Measurements from ENCODE around the gene POLR1E. TPM values are rescaled to one million over a fixed set of nuclear protein-coding genes. Genes with fewer than 3 reads are reported as not detected.

The POLR1E gene
- total and polyA plus RNA-seq, 2 of the 8 experiments (the other 6 are each of a cell fraction or from before 2014, with no cell fraction given), result 16.0 to 40.0 TPM

DNA sequence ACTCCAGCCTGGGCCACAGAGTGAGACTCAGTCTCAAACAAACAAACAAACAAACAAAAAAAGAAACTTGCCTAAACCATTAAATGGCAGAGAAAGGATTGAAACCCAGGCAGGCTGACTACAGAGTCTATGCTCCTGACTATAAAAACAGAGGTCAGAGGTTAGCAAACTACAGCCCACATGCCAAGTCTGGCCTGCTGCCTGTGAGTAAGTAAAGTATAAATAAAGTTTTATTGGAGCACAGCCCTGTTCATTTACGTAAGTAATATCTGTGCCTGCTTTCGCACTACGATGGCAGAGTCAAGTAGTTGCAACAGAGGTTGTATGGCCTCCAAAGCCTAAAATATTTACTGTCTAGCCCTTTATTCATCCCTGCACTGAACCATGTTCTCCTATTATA, 11.6 kb downstream of the POLR1E start:
- 92% methylated on average over 3 of the region's 3 CpGs; no CpG with 5 or more reads in 1 of the 2 experiments for WGBS, 2 experiments (ENCODE audit: extremely low coverage in 1 of 2, insufficient coverage in 1 of 2, insufficient read length in 1 of 2, insufficient replicate concordance in 2 of 2, low coverage in 1 of 2, low lambda C conversion rate in 2 of 2, missing lambda C conversion rate in 1 of 2)
- no peak overlapping the region for H2BK120ac ChIP-seq (replicated peaks; ENCODE audit: low read depth, low read length)
- TF ChIP-seq RFX5 (IDR thresholded peaks at IDR 0.05; ENCODE audit: borderline replicate concordance, low read depth, low read length), result no peak
- no peak for TF ChIP-seq CEBPB (IDR thresholded peaks at IDR 0.05; ENCODE audit: low read depth, low read length)
- no peak for TF ChIP-seq BRCA1 (IDR thresholded peaks at IDR 0.05; ENCODE audit: low read depth, low read length)
- TF ChIP-seq SIX5 (IDR thresholded peaks at IDR 0.05; ENCODE audit: low read depth, low read length), result no peak
- no peak for TF ChIP-seq SIRT6 (IDR thresholded peaks at IDR 0.05; ENCODE audit: low read length)
- no peak for TF ChIP-seq ZNF274 (IDR thresholded peaks at IDR 0.05; ENCODE audit: borderline replicate concordance, extremely low read depth, low read length)
- no peak for TF ChIP-seq RNF2 (IDR thresholded peaks at IDR 0.05; ENCODE audit: borderline replicate concordance, low read depth, low read length, missing control alignments, poor library complexity, severe bottlenecking)
- no peak for TF ChIP-seq GABPA (IDR thresholded peaks at IDR 0.05; ENCODE audit: borderline replicate concordance, insufficient read depth, low read length)
- TF ChIP-seq SRF (IDR thresholded peaks at IDR 0.05; ENCODE audit: low read depth, low read length), result no peak
- no peak for TF ChIP-seq KDM4A (IDR thresholded peaks at IDR 0.05; ENCODE audit: low read depth, low read length, severe bottlenecking)
- TF ChIP-seq, protein P1, sequence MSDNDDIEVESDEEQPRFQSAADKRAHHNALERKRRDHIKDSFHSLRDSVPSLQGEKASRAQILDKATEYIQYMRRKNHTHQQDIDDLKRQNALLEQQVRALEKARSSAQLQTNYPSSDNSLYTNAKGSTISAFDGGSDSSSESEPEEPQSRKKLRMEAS (IDR thresholded peaks at IDR 0.05), result no peak
- TF ChIP-seq BCL11A (IDR thresholded peaks at IDR 0.05; ENCODE audit: low read depth in 2 of 2, low read length in 2 of 2), result no peak
- no peak for TF ChIP-seq EGR1 (IDR thresholded peaks at IDR 0.05; ENCODE audit: borderline replicate concordance, low read depth, low read length)
- TF ChIP-seq JUN (IDR thresholded peaks at IDR 0.05; ENCODE audit: low read depth, low read length), result no peak
- no peak for TF ChIP-seq SP1 (IDR thresholded peaks at IDR 0.05; ENCODE audit: low read depth, low read length)

More for the DNA sequence above, 11.6 kb downstream of the POLR1E start:
- H3K4me2 ChIP-seq (ENCODE audit: insufficient read depth in 1 of 2, low read depth in 2 of 2, low read length in 2 of 2), result no peak overlapping the region
- no peaks in the 10 kb centered on the region for H3K27me3 ChIP-seq (replicated peaks in 1 of 4; ENCODE audit: control insufficient read depth in 3 of 4, extremely low read depth in 1 of 4, insufficient read depth in 3 of 4, low read length in 3 of 4)
- H2AFZ ChIP-seq (ENCODE audit: low read length), result no peak overlapping the region
- no peak overlapping the region for H3K14ac ChIP-seq (ENCODE audit: insufficient read length)
- ChIA-PET POLR2A (ENCODE audit: partially characterized antibody) (interaction anchor here (0.7 to 1.2 kb wide), 3 partner anchors 9 to 12 kb away, joined by 3 to 6 read pairs (median 6); partner anchors contain the start of gene POLR1E), CTCF (ENCODE audit: partially characterized antibody) (interaction anchor here (0.6 to 2.3 kb wide), 2 partner anchors 14 to 102 kb away, joined by 3 to 13 read pairs; no protein-coding TSS in a partner anchor)
- no peak for FAIRE-seq
- peaks cover 36 to 85% (median 72%) of the 10 kb centered on the region in 4 experiments for H3K36me3 ChIP-seq (ENCODE audit: control insufficient read depth in 2 of 4, insufficient read depth in 4 of 4, low read length in 3 of 4)
- H3K56ac ChIP-seq (replicated peaks; ENCODE audit: insufficient read length, low read depth, low read length), result no peak overlapping the region
- H2BK20ac ChIP-seq (ENCODE audit: low read length), result no peak overlapping the region
- H3K4me1 ChIP-seq (replicated peaks in 1 of 4; ENCODE audit: control insufficient read depth in 3 of 4, insufficient read depth in 4 of 4, low read length in 3 of 4), result no peaks in the 10 kb centered on the region
- H3K9ac ChIP-seq (replicated peaks in 1 of 4; ENCODE audit: extremely low read depth in 1 of 4, low read depth in 3 of 4, low read length in 3 of 4), result no peak overlapping the region
- no peak overlapping the region for H3K27ac ChIP-seq (ENCODE audit: low read depth, low read length)
- no peak overlapping the region for H4K5ac ChIP-seq (ENCODE audit: insufficient read length, low read depth, low read length)
- no peaks in the 10 kb centered on the region for H3K9me3 ChIP-seq (ENCODE audit: insufficient read depth in 2 of 2, low read depth in 1 of 2, low read length in 1 of 2)
- H4K91ac ChIP-seq (replicated peaks; ENCODE audit: insufficient read length, low read length), result no peak overlapping the region
- no peak overlapping the region for H3K4me3 ChIP-seq (ENCODE audit: extremely low read depth in 1 of 4, insufficient read depth in 2 of 4, low read depth in 3 of 4, low read length in 4 of 4)
- H2AK5ac ChIP-seq (ENCODE audit: low read depth, low read length), result no peak overlapping the region
- no peaks in the 10 kb centered on the region for H3K79me2 ChIP-seq (ENCODE audit: control insufficient read depth in 1 of 2, insufficient read depth in 2 of 2, low read length in 2 of 2)
- DNase-seq (ENCODE audit: low read depth in 1 of 2, low spot score in 2 of 2), result no peak
- peaks cover 3 to 6% of the 10 kb centered on the region in 2 experiments for H4K20me1 ChIP-seq (replicated peaks in 1 of 2; ENCODE audit: control insufficient read depth in 1 of 2, insufficient read depth in 2 of 2, low read length in 2 of 2)
- H2BK12ac ChIP-seq (ENCODE audit: low read depth, low read length), result no peak overlapping the region
- H3K23me2 ChIP-seq (ENCODE audit: low read depth, low read length), result no peaks in the 10 kb centered on the region; the same call in 1 of the 2 replicates
- no peak overlapping the region for H2BK5ac ChIP-seq (ENCODE audit: low read depth, low read length)
- no peak overlapping the region for H4K8ac ChIP-seq (ENCODE audit: extremely low read depth, insufficient read depth, low read length)
- no peak overlapping the region for H2BK15ac ChIP-seq (ENCODE audit: low read length)
- H3K4ac ChIP-seq (replicated peaks; ENCODE audit: insufficient read length, low read depth, low read length), result no peak overlapping the region
- H3K18ac ChIP-seq (ENCODE audit: extremely low read depth, low read length), result no peak overlapping the region
- no peak overlapping the region for H3K23ac ChIP-seq (ENCODE audit: insufficient read length)
- H3K79me1 ChIP-seq (ENCODE audit: low read depth, low read length), result no peaks in the 10 kb centered on the region; the same call in 1 of the 2 replicates

All from H1 (cell line).